ENCODE results near the gene ADK.
"Not testable (repeated sequence)": the region's sequence is repeated elsewhere in the genome, so short reads cannot be mapped to it uniquely, and the experiment has no call there.

The ADK gene

DNA sequence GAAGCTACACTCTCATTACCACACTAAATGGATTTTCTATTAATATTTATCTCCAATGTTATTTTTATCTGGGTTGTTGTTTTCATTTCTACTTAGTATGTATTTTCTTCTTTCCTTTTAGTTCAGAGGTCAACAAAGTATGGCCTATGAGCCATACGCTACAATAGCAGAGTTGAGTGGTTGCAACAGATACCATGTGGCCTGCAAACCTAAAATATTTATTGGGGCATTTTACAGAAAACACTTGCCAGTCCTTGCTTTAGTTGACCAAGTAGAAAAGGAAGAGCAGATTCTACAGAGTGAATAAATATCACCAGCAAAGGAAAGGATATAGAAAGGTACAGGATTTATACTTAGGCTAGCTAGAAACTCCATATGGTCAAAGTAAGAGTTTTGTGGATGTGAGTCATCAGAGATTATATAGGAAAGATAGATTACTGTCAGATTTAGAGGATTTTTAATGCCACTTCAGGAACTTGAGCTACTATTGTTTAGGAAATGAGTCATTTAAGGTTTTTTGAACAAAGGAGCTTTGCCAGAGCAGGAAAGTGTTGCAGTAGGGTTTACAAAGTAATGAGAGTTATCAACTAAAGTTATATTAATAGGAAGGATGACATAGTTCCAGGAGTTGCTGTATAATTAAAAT is 352.1 kb downstream of the ADK start:
- no peak for DNase-seq

DNA sequence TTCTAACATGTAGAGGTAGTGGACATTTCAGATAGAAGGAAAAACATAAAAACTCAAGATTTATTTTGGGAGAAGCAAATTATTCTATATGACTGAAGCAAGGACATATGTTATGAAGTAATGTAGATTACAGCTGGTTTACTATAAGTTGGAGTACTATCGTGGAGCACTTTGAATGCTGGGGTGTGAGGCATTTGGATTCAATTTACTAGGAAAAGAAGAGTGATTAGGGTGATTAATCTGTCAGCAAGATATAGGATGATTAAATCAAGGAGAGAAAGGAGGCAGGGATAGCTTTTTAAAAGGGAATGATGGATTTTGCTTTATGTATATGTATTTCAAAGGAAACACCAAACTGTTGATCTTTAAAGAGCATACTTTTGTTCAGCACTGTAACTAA is 356.9 kb downstream of the ADK start:
- DNase-seq = no peak

- DNase-seq = no peak
Observed at GRCh38 chr10:74510594-74510993, 359.6 kb downstream of the ADK start.

- no peak for DNase-seq
Observed at GRCh38 chr10:74511051-74511450, 360.0 kb downstream of the ADK start.

GRCh38 chr10:74514322-74514721 is 363.3 kb downstream of the ADK start:
- no peak for DNase-seq

DNA sequence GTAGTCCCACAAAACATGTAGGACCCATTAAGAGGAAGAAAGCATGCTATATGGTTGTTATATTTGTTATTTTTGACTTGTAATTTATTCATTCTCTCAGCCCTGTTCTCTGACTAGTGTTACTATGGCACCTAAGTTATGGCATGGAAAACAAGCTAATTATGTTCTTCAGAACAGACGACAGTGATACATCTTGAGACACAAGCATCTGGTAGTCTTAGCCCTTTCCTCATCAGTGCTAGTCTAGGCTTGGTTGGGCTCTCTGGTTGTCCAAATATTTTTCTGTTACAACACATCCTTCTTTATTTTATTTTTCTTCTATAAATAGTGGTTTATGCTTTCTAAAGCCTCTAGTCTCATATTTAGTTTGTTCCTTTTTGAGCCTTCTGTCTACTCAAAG is 367.0 kb downstream of the ADK start:
- no peak for DNase-seq

- DNase-seq = no peak
Observed at GRCh38 chr10:74521526-74521925, 370.5 kb downstream of the ADK start.

DNA sequence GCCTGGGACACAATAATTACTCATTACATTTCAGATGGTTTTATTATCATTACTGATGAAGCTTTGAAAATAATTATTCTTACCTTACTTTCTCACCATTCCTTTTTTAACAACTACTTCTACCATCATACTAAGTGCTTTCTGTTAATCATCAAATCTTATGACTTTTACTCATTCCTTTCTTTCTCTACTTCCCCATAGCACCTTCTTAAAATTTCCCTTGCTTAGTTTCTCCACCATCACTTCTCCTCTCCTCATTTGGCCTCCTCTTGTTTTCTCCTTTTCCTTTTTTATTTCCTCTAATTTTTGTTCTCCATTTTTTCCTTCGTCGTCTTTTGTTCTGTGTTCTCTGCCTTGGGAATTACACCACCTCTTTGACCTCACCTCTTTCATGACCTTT is 372.2 kb downstream of the ADK start:
- DNase-seq = no peak

DNA sequence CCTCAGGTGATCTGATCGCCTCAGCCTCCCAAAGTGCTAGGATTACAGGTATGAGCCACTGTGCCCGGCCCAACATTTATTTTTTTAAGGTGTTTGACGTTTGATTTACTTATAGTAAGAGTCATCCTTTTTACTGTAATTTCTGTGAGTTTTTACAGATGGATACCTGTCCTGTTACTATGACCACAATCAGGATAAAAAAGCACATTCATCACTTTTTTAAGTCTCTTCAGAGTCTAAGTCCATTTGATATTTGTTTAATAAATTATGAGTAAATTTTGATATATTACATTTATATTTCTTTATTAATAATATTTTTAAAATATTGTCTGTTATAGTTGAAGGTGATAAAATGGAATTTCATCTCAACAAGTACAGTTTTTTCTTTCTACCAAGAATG is 374.9 kb downstream of the ADK start:
- DNase-seq = no peak

GRCh38 chr10:74527611-74528010 is 376.6 kb downstream of the ADK start:
- not testable (repeated sequence) for DNase-seq

DNA sequence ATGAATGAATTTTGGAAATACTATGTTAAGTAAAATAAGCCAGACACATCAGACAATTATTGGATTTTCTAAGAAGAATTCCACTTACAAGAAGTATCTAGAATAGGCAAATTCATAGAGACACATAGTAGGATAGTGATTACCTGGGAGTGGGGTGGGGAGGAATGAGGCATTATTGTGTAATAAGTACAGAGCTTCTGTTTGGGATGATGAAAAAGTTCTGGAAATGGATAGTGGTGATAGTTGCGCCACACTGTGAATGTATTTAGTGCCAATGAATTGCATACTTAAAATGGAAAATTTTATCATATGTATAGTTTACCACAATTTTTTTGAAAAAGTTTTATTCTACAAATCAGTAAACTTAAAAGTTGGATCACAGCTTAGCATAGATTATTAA is 378.2 kb downstream of the ADK start:
- DNase-seq = no peak

DNA sequence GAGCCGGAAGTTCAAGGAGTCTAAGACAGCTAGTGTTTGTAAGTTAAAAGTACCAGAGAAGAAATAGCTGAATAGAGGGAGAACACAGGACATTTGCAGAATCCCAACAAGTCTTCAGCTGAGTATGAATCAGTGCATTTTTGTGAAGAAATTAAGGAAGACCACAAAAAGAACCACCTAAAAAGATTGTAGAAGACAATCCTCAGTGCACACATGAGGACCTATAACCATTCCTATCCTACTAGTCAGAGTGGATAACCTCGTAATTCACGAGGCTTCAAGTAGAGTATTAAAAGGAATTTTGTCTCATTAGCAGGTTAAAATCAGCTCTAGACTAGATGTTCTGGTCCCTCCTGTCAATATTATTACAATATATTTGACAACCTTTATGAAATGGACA is 380.0 kb downstream of the ADK start:
- no peak for DNase-seq

GRCh38 chr10:74539317-74539716 is 388.3 kb downstream of the ADK start:
- no peak for DNase-seq

DNA sequence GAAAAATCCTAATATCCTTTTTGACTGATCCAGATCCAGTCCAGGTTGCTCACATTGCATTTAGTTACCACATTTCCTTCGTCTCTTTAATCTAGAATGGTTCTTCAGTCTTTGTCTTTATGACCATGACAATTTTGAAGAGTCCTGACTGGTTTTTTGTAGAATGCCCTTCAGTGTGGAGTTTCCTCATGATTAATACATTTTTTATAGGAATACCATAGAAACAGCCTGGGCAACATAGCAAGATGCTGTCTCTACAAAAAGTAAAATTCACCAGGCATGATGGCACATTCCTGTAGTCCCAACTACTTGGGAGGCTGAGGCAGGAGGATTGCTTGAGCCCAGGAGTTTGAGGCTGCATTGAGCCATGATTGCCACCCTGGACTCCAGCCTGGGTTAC is 390.4 kb downstream of the ADK start:
- DNase-seq = no peak

DNA sequence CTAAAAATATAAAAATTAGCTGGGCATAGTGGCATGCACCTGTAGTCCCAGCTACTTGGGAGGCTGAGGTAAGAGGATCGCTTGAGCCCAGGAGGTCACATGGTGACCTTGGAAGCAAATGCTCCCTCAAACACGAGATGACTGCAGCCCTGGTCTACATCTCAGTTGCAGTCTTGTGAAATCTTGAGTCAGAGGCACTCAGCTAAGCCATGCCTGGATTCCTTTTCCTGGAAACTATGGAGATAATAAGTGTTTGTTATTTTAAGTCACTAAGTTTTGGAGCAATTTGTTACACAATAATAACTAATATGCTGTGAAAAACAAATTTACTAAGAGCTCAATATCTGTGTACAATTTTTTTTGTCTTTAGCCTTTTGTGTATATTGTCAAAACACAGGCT is 391.1 kb downstream of the ADK start:
- no peak for DNase-seq

DNA sequence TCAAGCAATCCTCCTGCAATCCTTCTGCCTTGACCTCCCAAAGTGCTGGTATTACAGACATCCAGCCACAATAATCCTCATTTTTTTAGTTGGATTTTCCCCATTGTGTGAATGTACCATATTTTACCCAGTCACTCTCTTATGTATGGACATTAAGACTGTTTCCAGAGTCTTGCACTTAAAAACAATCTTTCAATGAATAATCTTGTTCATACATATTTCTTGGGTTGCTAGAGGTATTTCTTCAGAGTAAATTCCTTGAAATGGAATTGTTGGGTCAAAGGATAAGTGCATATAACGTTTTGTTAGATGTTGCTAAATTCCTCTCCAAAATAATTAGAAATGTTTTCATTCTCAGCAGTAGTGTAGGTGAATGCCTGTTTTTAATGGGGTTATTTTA is 392.3 kb downstream of the ADK start:
- DNase-seq = no peak

GRCh38 chr10:74544106-74544505 is 393.1 kb downstream of the ADK start:
- no peak for DNase-seq

GRCh38 chr10:74548676-74549075 is 397.7 kb downstream of the ADK start:
- DNase-seq = no peak

DNA sequence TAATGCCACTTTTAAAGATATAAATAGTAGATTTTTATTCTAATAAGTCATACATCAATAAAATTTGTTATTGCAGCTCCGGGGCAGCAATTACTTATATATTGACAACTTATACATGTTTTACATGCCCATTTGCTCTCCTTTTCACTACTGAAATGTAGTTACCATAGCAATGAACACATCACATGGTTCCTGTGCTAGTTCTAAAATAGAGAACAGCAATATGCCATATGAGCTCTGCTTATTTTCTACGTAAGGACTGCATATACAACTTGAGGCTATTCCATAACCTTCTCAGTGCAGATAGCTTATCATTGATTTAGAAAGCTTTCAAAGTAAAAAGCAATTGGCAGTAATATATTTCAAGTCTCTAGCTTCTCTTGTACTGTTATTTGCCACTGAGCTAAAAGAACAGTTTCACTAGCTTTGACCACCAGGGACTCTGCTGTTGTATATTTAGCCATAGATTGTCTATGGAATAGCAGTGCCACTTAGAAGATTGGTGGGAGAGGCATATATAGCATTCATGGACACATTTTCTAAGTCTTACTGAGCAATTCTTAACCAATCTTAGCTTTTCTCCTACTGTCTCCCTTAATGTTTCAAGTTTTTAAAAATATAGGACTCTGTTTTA is 405.2 kb downstream of the ADK start:
- no peak for DNase-seq

DNA sequence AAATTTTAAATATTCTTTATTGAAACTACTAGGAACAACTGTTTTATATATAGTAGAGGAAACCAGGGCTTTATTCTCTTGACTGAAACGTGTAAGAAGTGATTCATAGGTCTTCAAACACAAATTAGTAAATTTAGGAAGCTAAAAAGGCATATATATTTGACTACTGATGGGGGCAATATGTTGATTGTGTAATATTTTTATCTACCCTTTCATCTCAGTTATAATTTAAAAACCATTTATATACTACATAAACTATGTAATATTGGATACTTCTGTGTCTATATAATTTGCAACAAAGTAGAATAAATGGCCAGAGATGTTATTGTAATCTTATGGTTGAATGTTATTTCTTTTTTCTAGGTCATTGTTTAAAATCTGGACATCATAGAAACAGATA is 406.1 kb downstream of the ADK start:
- no peak for DNase-seq

GRCh38 chr10:74558403-74558802 is 407.4 kb downstream of the ADK start:
- DNase-seq = no peak

GRCh38 chr10:74558897-74559296 is 407.9 kb downstream of the ADK start:
- no peak for DNase-seq

GRCh38 chr10:74568896-74569295 is 417.9 kb downstream of the ADK start:
- DNase-seq = not testable (repeated sequence)

- not testable (repeated sequence) for DNase-seq
Observed at GRCh38 chr10:74573497-74573896, 422.5 kb downstream of the ADK start.

DNA sequence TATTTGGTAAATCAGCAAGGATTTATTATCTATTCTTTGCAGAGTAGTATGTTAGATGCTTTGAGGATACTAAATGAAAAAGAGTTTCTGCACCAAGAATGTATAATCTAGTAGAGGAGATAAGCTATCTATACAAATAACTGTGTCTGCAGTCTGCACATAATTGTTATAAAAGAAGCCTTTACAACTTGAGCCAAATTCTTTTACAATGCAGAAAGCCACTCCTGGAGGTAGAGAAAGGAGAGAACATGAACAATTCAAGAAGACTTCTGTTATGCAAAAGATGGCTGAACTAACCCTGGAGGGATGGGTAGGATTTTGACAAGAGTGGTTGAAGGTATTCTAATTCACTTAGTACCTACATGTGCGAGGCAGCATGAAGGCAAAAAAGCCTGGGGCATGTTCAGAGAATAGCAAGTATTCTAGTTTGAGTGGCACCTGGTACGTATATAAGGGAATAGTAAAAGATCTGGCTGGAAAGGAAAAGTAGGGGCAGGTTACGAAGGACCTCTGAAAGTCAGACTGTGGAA is 424.2 kb downstream of the ADK start:
- no peak for DNase-seq

Measured in NCI-H748 treated with DMSO at 0.1 percent for 48 hours (cell line).